IMR-90 (cell line): ENCODE data around the gene ELOVL2. TPM values are rescaled to one million over a fixed set of nuclear protein-coding genes. Genes with fewer than 3 reads are reported as not detected.
A peak's percentile ranks its signal among the peaks of the same experiment; 100 is the strongest.

Experiments
- ATAC-seq: fragments of 200-7000 bp; cut with Tn5 transposase; 2 replicates; pipeline ENCODE4 v1.9.1; 2020; ENCODE audit warnings: low read depth, mild to moderate bottlenecking, moderate library complexity
- BruUV-seq: library from RNA; stranded (reverse); fragments of 400-500 nt; replicated peaks from 2 replicates; lab custom pipeline; 2021; lab: Mats Ljungman, UMichigan
- CTCF ChIA-PET: fragments of 300-600 bp; formaldehyde crosslinking; extraction: SDS; loops from one replicate; lab custom pipeline; 2021; ENCODE audit warnings: antibody characterized with exemption; lab: Yijun Ruan, JAX
- POLR2A ChIA-PET: fragments of 300-600 bp; sonication (Branson Sonifier 250); formaldehyde crosslinking; loops from one replicate; lab custom pipeline; 2022; ENCODE audit warnings: antibody characterized with exemption; ENCODE audit not compliant: unreplicated experiment; lab: Charles Lee
- DNase-seq: peaks from one replicate; pipeline ENCODE4 v3.0.0; 2013
- H2AFZ ChIP-seq: replicated peaks from 2 replicates; pipeline ENCODE3; 2013; ENCODE audit warnings: low read length, mild to moderate bottlenecking; ENCODE audit not compliant: poor library complexity
- H2AK5ac ChIP-seq: 2 replicates; pipeline ENCODE4 v1.6.1; 2013; ENCODE audit warnings: low read depth, low read length, inconsistent platforms
- H2AK9ac ChIP-seq: replicated peaks from 2 replicates; pipeline ENCODE3; 2013; ENCODE audit warnings: mild to moderate bottlenecking, low read depth, low read length, moderate library complexity; ENCODE audit not compliant: poor library complexity
- H2BK120ac ChIP-seq: 2 replicates; pipeline ENCODE4 v1.6.1; 2013; ENCODE audit warnings: low read depth, low read length, inconsistent platforms
- H2BK15ac ChIP-seq: 3 replicates; pipeline ENCODE4 v1.6.1; 2013; ENCODE audit warnings: low read depth, low read length, inconsistent platforms
- H2BK20ac ChIP-seq: 2 replicates; pipeline ENCODE4 v1.6.1; 2013; ENCODE audit warnings: low read depth, mild to moderate bottlenecking, inconsistent platforms, low read length, moderate library complexity
- H2BK5ac ChIP-seq: 2 replicates; pipeline ENCODE4 v1.6.1; 2013; ENCODE audit warnings: mild to moderate bottlenecking, low read depth, low read length, inconsistent platforms; ENCODE audit not compliant: poor library complexity, severe bottlenecking
- H3K14ac ChIP-seq: replicated peaks from 2 replicates; pipeline ENCODE4 v1.6.1; 2013; ENCODE audit warnings: low read depth, low read length, inconsistent platforms
- H3K18ac ChIP-seq: 2 replicates; pipeline ENCODE4 v1.6.1; 2013; ENCODE audit warnings: low read depth, low read length, control low read depth
- H3K23ac ChIP-seq: 2 replicates; pipeline ENCODE4 v1.6.1; 2013; ENCODE audit warnings: low read depth, low read length, inconsistent platforms
- H3K27ac ChIP-seq: 2 replicates; pipeline ENCODE4 v1.5.1; 2013; ENCODE audit warnings: mild to moderate bottlenecking, control low read depth, low read length; ENCODE audit not compliant: insufficient read depth
- H3K27me3 ChIP-seq: 2 replicates; pipeline ENCODE4 v1.6.1; 2013; ENCODE audit warnings: low read length; ENCODE audit not compliant: control insufficient read depth, insufficient read depth
- H3K36me3 ChIP-seq: 2 replicates; pipeline ENCODE4 v1.6.1; 2013; ENCODE audit warnings: low read length, mixed read lengths; ENCODE audit not compliant: control insufficient read depth, insufficient read depth
- H3K4ac ChIP-seq: 2 replicates; pipeline ENCODE4 v1.6.1; 2013; ENCODE audit warnings: low read depth, low read length, inconsistent platforms
- H3K4me1 ChIP-seq: 2 replicates; pipeline ENCODE4 v1.6.1; 2013; ENCODE audit warnings: low read length, mixed read lengths; ENCODE audit not compliant: control insufficient read depth, insufficient read depth
- H3K4me2 ChIP-seq: 2 replicates; pipeline ENCODE4 v1.6.1; 2013; ENCODE audit warnings: low read depth, mild to moderate bottlenecking, control low read depth, low read length, moderate library complexity
- H3K4me3 ChIP-seq: 2 replicates; pipeline ENCODE4 v1.5.1; 2013; ENCODE audit warnings: low read depth, mild to moderate bottlenecking, control low read depth, low read length, moderate library complexity; ENCODE audit not compliant: insufficient read depth
- H3K56ac ChIP-seq: 2 replicates; pipeline ENCODE4 v1.6.1; 2013; ENCODE audit warnings: low read length, inconsistent platforms; ENCODE audit not compliant: insufficient read depth; ENCODE audit errors: extremely low read depth
- H3K79me1 ChIP-seq, 2 experiments: 2 replicates each; pipeline ENCODE4 v1.6.1; 2013; ENCODE audit warnings: low read length in 2 of 2, inconsistent platforms in 1 of 2, low read depth in 1 of 2
- H3K9ac ChIP-seq: 2 replicates; pipeline ENCODE4 v1.6.1; 2013; ENCODE audit warnings: low read depth, low read length, control low read depth
- H3K9me1 ChIP-seq: 2 replicates; pipeline ENCODE4 v1.6.1; 2013; ENCODE audit warnings: low read length, inconsistent platforms; ENCODE audit not compliant: insufficient read depth
- H3K9me3 ChIP-seq: 2 replicates; pipeline ENCODE4 v1.6.1; 2013; ENCODE audit warnings: low read length; ENCODE audit not compliant: control insufficient read depth, insufficient read depth
- H4K20me1 ChIP-seq: 2 replicates; pipeline ENCODE4 v1.6.1; 2013; ENCODE audit warnings: low read length, inconsistent platforms; ENCODE audit not compliant: insufficient read depth
- H4K5ac ChIP-seq: 2 replicates; pipeline ENCODE4 v1.6.1; 2013; ENCODE audit warnings: mild to moderate bottlenecking, low read depth, low read length, control low read depth
- H4K8ac ChIP-seq, 2 experiments: 2 replicates each; pipeline ENCODE4 v1.6.1; 2013; ENCODE audit warnings: low read depth in 2 of 2, low read length in 2 of 2, control low read depth in 1 of 2, inconsistent platforms in 1 of 2
- H4K91ac ChIP-seq: 2 replicates; pipeline ENCODE4 v1.6.1; 2013; ENCODE audit warnings: low read depth, low read length, inconsistent platforms; ENCODE audit not compliant: insufficient read depth
- MAFK ChIP-seq: IDR thresholded peaks from 2 replicates; pipeline ENCODE4 v1.6.1; 2012; ENCODE audit warnings: low read depth, low read length, improper control_type of control experiment
- WGBS, 2 experiments: methylation state at CpG; one replicate each; pipeline versions ENCODE4 v1.1.5 to v1.1.7; 2013; ENCODE audit warnings: missing lambda C conversion rate in 2 of 2; ENCODE audit not compliant: insufficient read length in 1 of 2; ENCODE audit errors: extremely low coverage in 2 of 2; 5-methylcytosine and 5-hydroxymethylcytosine counted together
- dilution Hi-C: fragments of 300-500 bp; cut with HindIII; formaldehyde crosslinking; loops from one replicate; pipeline ENCODE4 v1.14.3; 2018; ENCODE audit warnings: low sequenced_read_pairs; ENCODE audit not compliant: unreplicated experiment
- in situ Hi-C: fragments of 300-500 bp; cut with MboI; formaldehyde crosslinking; loops from 3 replicates; pipeline ENCODE4 v1.14.3; 2019; ENCODE audit warnings: low sequenced_read_pairs, inconsistent platforms, mixed read lengths
- intact Hi-C: fragments of 100-400 bp; cut with micrococcal nuclease; formaldehyde crosslinking; loops from 2 replicates; pipeline ENCODE4 v1.10.0; 2022
- polyA plus RNA-seq, 3 experiments: library from polyadenylated mRNA; depleted of rRNA; stranded (reverse); fragments of >200 nt; gene quantifications; 2 replicates each; pipeline ENCODE4 v1.2.3, GENCODE V29; 2012; ENCODE audit warnings: low replicate concordance in 1 of 3
- total RNA-seq: library from RNA; depleted of rRNA; stranded (reverse); fragments of >200 nt; gene quantifications from 2 replicates; pipeline ENCODE4 v1.2.3, GENCODE V29; 2012
- TF ChIP-seq, protein P1 (sequence below): fragments of 150-350 bp; IDR thresholded peaks from 2 replicates; pipeline ENCODE4 v1.6.1; 2016; ENCODE audit warnings: low read depth, mild to moderate bottlenecking, low read length, moderate library complexity, borderline replicate concordance

Gene ELOVL2
- total and polyA plus RNA-seq, 2 of the 4 experiments (the other 2 are of a cell fraction): 6.3 to 7.9 TPM

DNA sequence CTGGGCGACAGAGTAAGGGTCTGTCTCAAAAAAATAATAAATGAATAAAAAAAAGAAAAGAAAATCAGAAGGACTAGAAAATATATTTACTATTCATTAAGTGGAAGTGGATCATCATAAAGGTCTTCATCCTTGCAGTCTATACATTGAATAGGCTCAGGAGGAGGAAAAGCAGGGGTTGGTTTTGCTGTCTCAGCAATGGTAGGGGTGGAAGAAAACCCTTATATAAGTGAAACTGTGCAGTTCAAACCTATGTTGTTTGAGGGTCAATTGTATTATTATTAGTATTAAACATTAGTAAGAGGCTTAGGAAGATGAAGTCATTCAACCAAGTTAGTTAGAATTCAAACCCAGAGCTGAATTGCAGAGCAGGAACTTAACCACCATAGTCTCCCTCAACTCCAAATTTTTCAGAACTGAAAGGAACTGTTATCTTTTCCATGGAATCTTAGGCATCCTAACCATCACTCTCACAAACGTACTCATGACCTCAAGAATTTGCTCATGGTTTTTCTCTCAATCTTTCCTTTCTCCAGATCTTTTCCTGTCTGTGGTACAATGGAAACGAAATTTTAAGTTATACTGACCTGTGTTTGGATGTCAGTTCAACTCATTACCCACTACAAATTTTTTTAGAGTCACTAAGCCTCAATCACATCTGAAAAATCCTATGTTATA is 41.8 kb upstream of the ELOVL2 start:
- H3K56ac ChIP-seq: no peak overlapping the region
- no peak overlapping the region for H2AFZ ChIP-seq
- no peak overlapping the region for H4K91ac ChIP-seq
- H3K27me3 ChIP-seq: no peaks in the 10 kb centered on the region
- H4K8ac ChIP-seq: peak overlapping the region in 1 of 2 experiments; percentile 63; a peak in 2 of 4 replicates
- H3K4me3 ChIP-seq: no peak overlapping the region
- peaks cover 14% of the 10 kb centered on the region for H3K9me1 ChIP-seq
- H3K18ac ChIP-seq: peak overlapping the region; percentile 97
- H2BK120ac ChIP-seq: peak overlapping the region; percentile 79
- H4K5ac ChIP-seq: peak overlapping the region; percentile 74
- POLR2A ChIA-PET: no interaction called here
- peak overlapping the region; percentile 75 for H2BK20ac ChIP-seq
- no TSS peak for BruUV-seq
- peak overlapping the region; percentile 60 for H3K4ac ChIP-seq
- H3K4me1 ChIP-seq: peaks cover 5% of the 10 kb centered on the region; the same call in 1 of the 2 replicates
- no peak overlapping the region; the same call in 1 of the 2 replicates for H3K9ac ChIP-seq
- peak overlapping the region; percentile 77 for H2BK5ac ChIP-seq
- H3K79me1 ChIP-seq: peaks cover 0 to 7% of the 10 kb centered on the region in 2 experiments; a peak in 1 of 4 replicates
- no peak overlapping the region for H2AK9ac ChIP-seq
- no peaks in the 10 kb centered on the region for H3K9me3 ChIP-seq
- CTCF ChIA-PET: no interaction called here
- dilution Hi-C loops (no loop called here), intact Hi-C loops (no loop called here), in situ Hi-C loops (no loop called here)
- WGBS, 2 experiments: no CpG with 5 or more reads among the region's 3 CpGs
- peak overlapping the region; percentile 80; the same call in 1 of the 2 replicates for H3K27ac ChIP-seq
- ATAC-seq (peak; percentile 89), DNase-seq (peak; percentile 79)
- H4K20me1 ChIP-seq: no peaks in the 10 kb centered on the region
- H3K36me3 ChIP-seq: no peaks in the 10 kb centered on the region
- TF ChIP-seq MAFK: peak; percentile 45; the same call in 1 of the 2 replicates
- TF ChIP-seq, protein P1, sequence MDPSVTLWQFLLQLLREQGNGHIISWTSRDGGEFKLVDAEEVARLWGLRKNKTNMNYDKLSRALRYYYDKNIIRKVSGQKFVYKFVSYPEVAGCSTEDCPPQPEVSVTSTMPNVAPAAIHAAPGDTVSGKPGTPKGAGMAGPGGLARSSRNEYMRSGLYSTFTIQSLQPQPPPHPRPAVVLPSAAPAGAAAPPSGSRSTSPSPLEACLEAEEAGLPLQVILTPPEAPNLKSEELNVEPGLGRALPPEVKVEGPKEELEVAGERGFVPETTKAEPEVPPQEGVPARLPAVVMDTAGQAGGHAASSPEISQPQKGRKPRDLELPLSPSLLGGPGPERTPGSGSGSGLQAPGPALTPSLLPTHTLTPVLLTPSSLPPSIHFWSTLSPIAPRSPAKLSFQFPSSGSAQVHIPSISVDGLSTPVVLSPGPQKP: no peak
- no peak overlapping the region for H3K23ac ChIP-seq
- H3K4me2 ChIP-seq: no peak overlapping the region
- 0 out of 2 replicates have a peak overlapping the region, but pooled peaks have one; percentile 82 for H2AK5ac ChIP-seq
- H2BK15ac ChIP-seq: no peak overlapping the region; the same call in 2 of the 3 replicates
- 0 out of 2 replicates have a peak overlapping the region, but pooled peaks have one; percentile 33 for H3K14ac ChIP-seq
